Glutamatergic neuron (in vitro differentiated cells): ENCODE measurements around the gene GLI1. TPM values are rescaled to one million over a fixed set of nuclear protein-coding genes. Genes with fewer than 3 reads are reported as not detected.
"Not testable (repeated sequence)": the region's sequence is repeated elsewhere in the genome, so short reads cannot be mapped to it uniquely, and the experiment has no call there.

ENCODE experiments used
- DNase-seq: peaks from one replicate; pipeline ENCODE4 v3.0.0; 2022
- H3K27ac Mint-ChIP-seq: one replicate; pipeline ENCODE4 v1.8.0; 2020; ENCODE audit warnings: mild to moderate bottlenecking, mixed read lengths, inconsistent platforms; ENCODE audit not compliant: unreplicated experiment
- H3K27me3 Mint-ChIP-seq: one replicate; pipeline ENCODE4 v1.8.0; 2020; ENCODE audit warnings: mild to moderate bottlenecking, moderate library complexity, mixed read lengths, inconsistent platforms; ENCODE audit not compliant: unreplicated experiment
- H3K36me3 Mint-ChIP-seq: one replicate; pipeline ENCODE4 v1.8.0; 2020; ENCODE audit warnings: mild to moderate bottlenecking, mixed read lengths, inconsistent platforms; ENCODE audit not compliant: unreplicated experiment
- H3K4me1 Mint-ChIP-seq: one replicate; pipeline ENCODE4 v1.8.0; 2020; ENCODE audit warnings: mild to moderate bottlenecking, low read depth, mixed read lengths, inconsistent platforms; ENCODE audit not compliant: unreplicated experiment
- H3K4me3 Mint-ChIP-seq: one replicate; pipeline ENCODE4 v1.8.0; 2020; ENCODE audit warnings: mild to moderate bottlenecking, mixed read lengths, inconsistent platforms; ENCODE audit not compliant: unreplicated experiment
- H3K9me3 Mint-ChIP-seq: one replicate; pipeline ENCODE4 v1.8.0; 2020; ENCODE audit warnings: mild to moderate bottlenecking, moderate library complexity, mixed read lengths, inconsistent platforms; ENCODE audit not compliant: unreplicated experiment
- total RNA-seq: library from RNA; stranded (reverse); fragmentation: NEBNext Ultra II Directional; extraction: Animal tissue kit (Norgen Biotek cat#: 25700); gene quantifications from one replicate; pipeline ENCODE4 v1.2.1, GENCODE V29; 2021; ENCODE audit not compliant: unreplicated experiment
- TF ChIP-seq, protein P1 (sequence below): fragments of 200-600 bp; sonication (generic); IDR thresholded peaks from one replicate; pipeline ENCODE4 v1.5.0; 2021; ENCODE audit not compliant: partially characterized antibody, unreplicated experiment

Gene GLI1
- total RNA-seq, 1 donor from 2014 or later = 2.3 TPM

GRCh38 chr12:57498132-57498502, 38.5 kb downstream of the GLI1 start:
- no peak for DNase-seq
- Mint-ChIP-seq H3K9me3 (peaks cover 11% of the 10 kb centered on the region), H3K4me3 (no peak overlapping the region), H3K27me3 (peaks cover 3% of the 10 kb centered on the region), H3K4me1 (peaks cover 16% of the 10 kb centered on the region), H3K27ac (peak overlapping the region; percentile 84), H3K36me3 (peaks cover 19% of the 10 kb centered on the region)
- TF ChIP-seq, protein P1, sequence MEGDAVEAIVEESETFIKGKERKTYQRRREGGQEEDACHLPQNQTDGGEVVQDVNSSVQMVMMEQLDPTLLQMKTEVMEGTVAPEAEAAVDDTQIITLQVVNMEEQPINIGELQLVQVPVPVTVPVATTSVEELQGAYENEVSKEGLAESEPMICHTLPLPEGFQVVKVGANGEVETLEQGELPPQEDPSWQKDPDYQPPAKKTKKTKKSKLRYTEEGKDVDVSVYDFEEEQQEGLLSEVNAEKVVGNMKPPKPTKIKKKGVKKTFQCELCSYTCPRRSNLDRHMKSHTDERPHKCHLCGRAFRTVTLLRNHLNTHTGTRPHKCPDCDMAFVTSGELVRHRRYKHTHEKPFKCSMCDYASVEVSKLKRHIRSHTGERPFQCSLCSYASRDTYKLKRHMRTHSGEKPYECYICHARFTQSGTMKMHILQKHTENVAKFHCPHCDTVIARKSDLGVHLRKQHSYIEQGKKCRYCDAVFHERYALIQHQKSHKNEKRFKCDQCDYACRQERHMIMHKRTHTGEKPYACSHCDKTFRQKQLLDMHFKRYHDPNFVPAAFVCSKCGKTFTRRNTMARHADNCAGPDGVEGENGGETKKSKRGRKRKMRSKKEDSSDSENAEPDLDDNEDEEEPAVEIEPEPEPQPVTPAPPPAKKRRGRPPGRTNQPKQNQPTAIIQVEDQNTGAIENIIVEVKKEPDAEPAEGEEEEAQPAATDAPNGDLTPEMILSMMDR = no peak

- H3K9me3 Mint-ChIP-seq = peaks cover 11% of the 10 kb centered on the region
- DNase-seq = no peak
- peaks cover 19% of the 10 kb centered on the region for H3K36me3 Mint-ChIP-seq
- no peak overlapping the region for H3K4me3 Mint-ChIP-seq
- peaks cover 3% of the 10 kb centered on the region for H3K27me3 Mint-ChIP-seq
- H3K4me1 Mint-ChIP-seq = peaks cover 16% of the 10 kb centered on the region
- TF ChIP-seq, protein P1 = no peak
- peak overlapping the region; percentile 73 for H3K27ac Mint-ChIP-seq
Measured at GRCh38 chr12:57498571-57498970, 39.0 kb downstream of the GLI1 start.

- Mint-ChIP-seq H3K4me1 (peaks cover 16% of the 10 kb centered on the region), H3K4me3 (no peak overlapping the region), H3K27ac (peak overlapping the region; percentile 43), H3K27me3 (peaks cover 3% of the 10 kb centered on the region), H3K36me3 (peaks cover 19% of the 10 kb centered on the region), H3K9me3 (peaks cover 11% of the 10 kb centered on the region)
- no peak for DNase-seq
- TF ChIP-seq, protein P1 = no peak
Measured at GRCh38 chr12:57500213-57500612, 40.6 kb downstream of the GLI1 start.

GRCh38 chr12:57502311-57502969, 42.9 kb downstream of the GLI1 start:
- DNase-seq, H3K4me3 Mint-ChIP-seq, H3K27me3 Mint-ChIP-seq, H3K4me1 Mint-ChIP-seq: not testable (repeated sequence)
- Mint-ChIP-seq H3K27ac (peak overlapping the region; percentile 67), H3K36me3 (peaks cover 19% of the 10 kb centered on the region), H3K9me3 (peaks cover 11% of the 10 kb centered on the region)

DNA sequence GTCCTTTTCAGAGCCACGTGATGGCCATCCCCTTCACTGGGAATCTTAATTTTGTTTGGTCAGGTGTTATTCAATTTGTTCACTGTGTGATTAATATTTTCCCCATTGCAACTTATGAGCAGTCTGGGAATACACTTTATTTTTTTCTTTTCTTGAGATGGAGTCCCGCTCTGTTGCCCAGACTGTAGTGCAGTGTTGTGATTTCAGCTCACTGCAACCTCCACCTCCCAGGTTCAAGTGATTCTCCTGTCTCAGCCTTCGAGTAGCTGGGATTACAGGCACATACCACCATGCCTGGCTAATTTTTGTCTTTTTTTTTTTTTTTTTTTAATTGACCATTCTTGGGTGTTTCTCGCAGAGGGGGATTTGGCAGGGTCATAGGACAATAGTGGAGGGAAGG, 47.0 kb downstream of the GLI1 start:
- not testable (repeated sequence) for H3K9me3 Mint-ChIP-seq, DNase-seq, H3K27me3 Mint-ChIP-seq, H3K4me1 Mint-ChIP-seq
- H3K4me3 Mint-ChIP-seq = peak overlapping the region; percentile 46
- peak overlapping the region; percentile 75 for H3K27ac Mint-ChIP-seq
- H3K36me3 Mint-ChIP-seq = peaks cover 17% of the 10 kb centered on the region

DNA sequence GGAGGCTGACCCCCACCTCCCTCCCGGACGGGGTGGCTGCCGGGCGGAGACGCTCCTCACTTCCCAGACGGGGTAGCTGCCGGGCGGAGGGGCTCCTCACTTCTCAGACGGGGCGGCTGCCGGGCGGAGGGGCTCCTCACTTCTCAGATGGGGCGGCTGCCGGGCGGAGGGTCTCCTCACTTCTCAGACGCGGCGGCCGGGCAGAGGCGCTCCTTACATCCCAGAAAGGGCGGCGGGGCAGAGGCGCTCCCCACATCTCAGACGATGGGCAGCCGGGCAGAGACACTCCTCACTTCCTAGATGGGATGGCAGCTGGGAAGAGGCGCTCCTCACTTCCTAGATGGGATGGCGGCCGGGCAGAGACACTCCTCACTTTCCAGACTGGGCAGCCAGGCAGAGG, 48.2 kb downstream of the GLI1 start:
- not testable (repeated sequence) for H3K4me1 Mint-ChIP-seq, DNase-seq, H3K27ac Mint-ChIP-seq, H3K4me3 Mint-ChIP-seq
- H3K36me3 Mint-ChIP-seq = peaks cover 12% of the 10 kb centered on the region
- H3K9me3 Mint-ChIP-seq = peaks cover 12% of the 10 kb centered on the region
- H3K27me3 Mint-ChIP-seq = peaks cover 10% of the 10 kb centered on the region
